Right hindlimb (tissue), 1 donor: ENCODE data around the gene TLK1.

ENCODE experiments used
- DNase-seq: peaks from one replicate; pipeline ENCODE4 v3.0.0-alpha.2; 2018

The TLK1 gene

GRCh38 chr2:170953941-170954340 lies 206.8 kb downstream of the TLK1 start:
- no peak for DNase-seq

- no peak for DNase-seq
Observed at GRCh38 chr2:170950221-170950761, 210.4 kb downstream of the TLK1 start.

GRCh38 chr2:170949415-170949814 lies 211.3 kb downstream of the TLK1 start:
- DNase-seq: no peak

GRCh38 chr2:170944545-170944944 lies 216.1 kb downstream of the TLK1 start:
- no peak for DNase-seq

GRCh38 chr2:170943596-170943995 lies 217.1 kb downstream of the TLK1 start:
- no peak for DNase-seq

- no peak for DNase-seq
Observed at GRCh38 chr2:170943041-170943440, 217.7 kb downstream of the TLK1 start.

GRCh38 chr2:170942615-170943014 lies 218.1 kb downstream of the TLK1 start:
- DNase-seq: no peak
